Ammon's horn (tissue), 1 donor: ENCODE measurements around the gene JADE3.

Experiments
- DNase-seq: peaks from one replicate; pipeline ENCODE4 v3.0.0-alpha.2; 2016; ENCODE audit warnings: low spot score

The JADE3 gene

GRCh38 chrX:47026198-47026597, 114.0 kb downstream of the JADE3 start:
- no peak for DNase-seq

DNA sequence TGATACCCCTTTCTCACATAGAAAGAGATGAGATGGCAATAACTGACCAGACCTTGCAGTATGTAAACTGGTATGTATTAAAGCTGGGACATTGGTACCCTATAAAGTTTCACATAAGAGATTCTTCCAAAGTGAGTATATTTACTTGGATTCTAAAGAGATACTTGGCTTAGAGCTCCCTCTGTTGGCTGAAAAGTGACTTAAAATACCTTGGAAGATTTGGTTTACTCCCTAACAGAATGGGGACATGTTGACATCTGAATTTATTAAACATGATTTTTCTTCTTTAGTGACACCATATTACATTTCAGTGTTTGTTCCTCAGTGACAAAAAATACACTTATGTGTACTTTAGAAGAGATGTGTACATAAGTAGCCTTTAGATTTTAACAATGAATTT, 118.1 kb downstream of the JADE3 start:
- DNase-seq, result peak; percentile 54

DNA sequence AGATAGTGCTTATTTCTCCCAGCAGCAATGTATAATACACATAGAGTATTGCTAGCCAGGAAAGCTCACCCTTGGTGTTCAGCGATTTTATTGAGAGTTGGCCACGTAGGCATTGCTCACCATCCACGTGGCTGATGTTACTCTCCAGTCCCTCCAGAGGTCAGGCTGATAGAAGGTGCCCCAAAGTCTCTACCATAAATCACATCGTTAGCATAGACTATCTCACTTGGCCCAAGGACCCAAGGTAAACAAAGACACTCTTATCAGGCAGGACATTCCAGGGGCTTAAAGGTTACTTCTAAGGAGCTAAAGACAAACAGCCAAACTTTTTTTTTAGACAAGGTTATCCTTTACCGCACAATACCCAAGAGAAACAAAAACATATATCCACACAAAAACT, 135.8 kb downstream of the JADE3 start:
- DNase-seq, result no peak

DNA sequence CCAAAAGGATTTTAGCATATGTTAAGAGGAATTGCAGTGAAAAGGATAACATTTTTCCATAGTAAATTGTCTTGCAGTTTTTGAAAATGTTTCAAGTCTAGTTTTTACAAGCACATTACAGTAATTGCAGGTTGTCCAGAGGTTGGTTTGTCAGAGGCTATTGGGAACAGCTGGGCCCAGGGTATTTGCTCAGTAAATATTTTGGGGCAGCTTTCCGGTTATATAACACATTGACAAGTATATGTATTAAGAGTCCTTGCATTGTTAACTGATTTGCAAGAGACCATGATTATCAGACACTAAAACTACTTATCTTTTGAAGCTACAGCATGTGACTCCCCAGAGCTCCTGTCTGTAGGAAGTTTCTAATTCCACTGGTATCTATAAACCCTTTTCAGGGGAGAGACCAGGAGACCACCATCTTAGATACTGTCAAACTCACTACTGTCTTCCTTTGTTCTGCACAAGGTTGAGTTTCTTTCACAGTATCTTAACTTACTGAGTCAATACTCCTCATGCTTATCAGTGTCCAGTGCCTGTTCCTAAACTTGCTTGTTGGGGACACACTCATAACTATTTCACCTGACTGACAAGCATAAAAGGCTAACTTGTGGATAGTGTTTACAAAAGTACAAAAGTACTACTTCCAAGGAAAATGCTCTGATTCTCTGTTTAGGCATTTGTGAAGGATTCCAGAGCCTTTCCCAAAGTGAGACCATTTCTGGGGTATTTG, 147.1 kb downstream of the JADE3 start:
- DNase-seq, result no peak

GRCh38 chrX:47060708-47061107, 148.5 kb downstream of the JADE3 start:
- DNase-seq, result no peak

GRCh38 chrX:47061238-47061919, 149.2 kb downstream of the JADE3 start:
- DNase-seq, result no peak

DNA sequence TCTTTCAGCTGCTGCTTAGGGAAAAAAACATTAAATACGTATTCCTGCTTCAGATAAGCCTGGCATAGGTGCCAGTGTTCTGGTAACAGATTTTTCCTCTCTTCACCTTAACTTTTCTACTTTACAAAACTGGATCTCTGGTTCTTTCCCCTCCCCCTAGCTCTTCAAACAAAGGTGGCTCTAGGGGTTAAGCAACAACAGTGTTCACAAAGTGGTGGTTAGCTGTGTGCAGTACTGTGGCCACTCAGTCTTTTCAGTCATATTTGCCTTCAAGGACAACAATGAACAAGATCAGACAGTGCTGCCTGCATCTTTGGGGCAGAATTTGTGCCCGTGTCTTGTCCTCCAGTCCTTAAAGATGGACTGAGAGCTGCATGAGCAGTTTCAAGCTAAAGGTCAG, 151.0 kb downstream of the JADE3 start:
- DNase-seq, result no peak

GRCh38 chrX:47068214-47068613, 156.0 kb downstream of the JADE3 start:
- no peak for DNase-seq

- no peak for DNase-seq
Measured at GRCh38 chrX:47068720-47069119, 156.5 kb downstream of the JADE3 start.

DNA sequence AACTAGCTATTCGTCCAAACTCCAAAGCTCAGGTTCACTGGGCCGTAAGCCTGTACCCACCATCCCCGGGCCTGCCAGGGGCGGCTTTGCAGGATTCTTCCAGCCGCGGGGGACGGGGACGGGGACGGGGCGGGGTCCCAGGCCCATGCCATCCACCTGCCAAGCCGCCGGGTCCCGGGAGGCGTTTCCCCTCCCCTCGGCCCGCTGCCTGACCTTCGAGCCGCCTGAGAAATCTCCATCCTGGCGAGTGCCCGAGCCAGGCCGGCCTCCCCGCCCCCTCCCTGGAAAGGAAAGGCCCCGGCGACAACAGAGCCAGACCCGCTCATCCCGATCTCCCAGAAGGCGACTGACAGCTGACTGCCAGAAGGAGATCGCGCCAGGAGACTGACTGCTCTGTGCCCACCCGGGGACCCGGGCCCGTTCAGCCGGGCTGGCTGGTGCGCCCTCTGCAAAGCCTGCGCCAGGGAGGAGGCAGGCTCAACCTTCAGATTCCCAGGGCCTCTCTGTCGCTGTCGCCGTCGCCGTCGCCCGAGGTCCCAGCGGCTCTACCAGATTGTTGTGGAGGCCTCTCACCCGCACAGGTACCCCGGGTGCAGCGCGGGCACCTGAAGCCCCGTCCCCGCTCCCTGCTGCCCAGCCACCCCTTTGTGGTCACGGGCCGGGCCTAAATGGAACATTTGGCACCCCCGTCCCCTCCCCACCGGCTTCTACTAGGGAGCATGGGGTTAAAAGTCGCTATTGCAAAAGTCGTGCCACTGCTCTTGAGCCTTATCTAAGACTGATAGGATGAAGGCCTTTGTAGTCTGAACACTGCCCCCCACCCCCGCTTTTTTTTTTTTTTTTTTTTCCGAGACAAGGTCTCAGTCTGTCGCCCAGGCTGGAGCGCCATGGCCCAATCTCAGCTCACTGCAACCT, 166.2 kb downstream of the JADE3 start, which contains the start of gene RGN:
Gene RGN (plus strand): TSS at position 315 of the 915 bp plus-strand sequence. CDS start 2,702 bp downstream, outside the sequence.
- peak; percentile 2 for DNase-seq

DNA sequence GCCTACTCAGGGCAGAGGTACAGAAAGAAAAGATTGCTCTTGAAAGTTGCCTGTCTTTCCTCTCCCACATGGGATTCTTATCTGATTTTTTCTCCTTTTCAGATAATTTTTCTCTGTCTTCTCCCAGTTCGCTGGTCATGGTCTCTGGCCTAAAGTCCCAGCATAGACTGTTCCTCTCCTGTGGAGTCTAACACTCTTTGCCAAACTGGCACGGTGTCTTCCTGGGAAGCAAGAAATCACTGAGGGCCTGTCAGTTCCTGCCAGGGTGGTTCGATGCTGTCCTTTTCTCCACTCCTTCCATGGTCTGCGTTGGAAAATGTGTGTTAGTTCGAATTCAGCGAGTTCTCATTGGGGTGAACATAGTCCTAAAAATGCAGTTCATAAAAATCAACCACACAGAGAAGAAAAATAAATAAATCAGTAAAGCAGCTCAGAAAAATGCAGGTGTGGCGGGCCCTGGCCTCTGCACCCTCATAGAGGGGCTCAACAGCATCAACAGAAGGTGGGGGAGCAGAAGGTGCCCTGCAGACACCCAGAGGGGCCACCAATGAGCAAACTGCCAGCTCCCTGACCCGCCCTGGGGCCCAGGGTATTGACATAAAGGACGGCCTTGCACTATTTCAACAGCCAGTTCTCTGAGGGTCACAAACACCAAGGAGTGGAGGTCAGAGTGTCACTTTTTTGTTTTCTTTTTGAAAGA, 168.1 kb downstream of the JADE3 start:
- DNase-seq, result no peak

- DNase-seq, result no peak
Measured at GRCh38 chrX:47080915-47081236, 168.7 kb downstream of the JADE3 start.

GRCh38 chrX:47091149-47091775, 179.0 kb downstream of the JADE3 start:
- DNase-seq, result peak; percentile 29

DNA sequence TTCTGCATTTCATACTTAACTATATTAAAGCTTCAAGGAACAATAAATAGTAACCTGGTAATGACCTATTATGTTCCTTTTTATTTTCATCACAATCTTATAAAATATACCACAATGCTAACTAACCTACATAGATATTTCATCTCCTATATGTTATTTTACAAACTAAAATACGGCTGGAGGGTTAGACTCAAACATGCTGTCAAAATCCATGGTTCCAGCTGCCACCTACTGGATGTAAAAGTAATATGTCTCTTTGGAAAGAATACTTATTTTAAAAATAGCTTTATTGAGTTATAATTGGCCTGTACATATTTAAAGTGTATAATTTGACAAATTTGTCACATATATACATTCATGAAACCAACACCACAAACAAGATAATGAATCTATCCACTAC, 181.0 kb downstream of the JADE3 start:
- peak; percentile 37 for DNase-seq

GRCh38 chrX:47093860-47094259, 181.6 kb downstream of the JADE3 start:
- no peak for DNase-seq

- DNase-seq, result no peak
Measured at GRCh38 chrX:47097018-47097417, 184.8 kb downstream of the JADE3 start.

GRCh38 chrX:47098338-47099094, 186.3 kb downstream of the JADE3 start:
- DNase-seq, result no peak

DNA sequence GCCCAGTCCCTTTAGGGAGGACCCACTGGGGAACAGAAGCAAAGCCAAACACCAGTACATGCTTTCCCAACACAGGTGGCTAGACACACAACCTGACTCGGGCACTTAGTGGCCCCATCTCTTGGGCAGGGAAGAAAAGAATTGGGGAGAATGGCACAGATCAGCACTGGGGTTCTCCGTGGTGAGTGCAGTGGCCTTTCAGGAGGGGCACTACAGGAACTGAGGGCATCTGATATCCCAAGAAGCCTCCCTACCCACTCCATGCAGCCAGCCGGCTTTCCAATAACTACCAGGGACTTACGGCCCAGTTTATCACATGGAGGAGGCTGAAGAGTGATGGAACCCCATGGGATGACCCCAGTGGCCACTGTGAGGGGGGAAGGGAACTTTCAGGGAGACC, 189.0 kb downstream of the JADE3 start:
- DNase-seq, result no peak
